Liver (tissue), 3 donors: Measurements from ENCODE around the gene SNX33.

Experiments
- ATF3 ChIP-seq: IDR thresholded peaks from 2 replicates; pipeline ENCODE4 v1.6.1; 2016; ENCODE audit warnings: antibody characterized with exemption
- CTCF ChIP-seq: fragments of 150-350 bp; IDR thresholded peaks from 2 replicates; pipeline ENCODE4 v1.5.1; 2017; ENCODE audit warnings: improper control_type of control experiment, low read depth, low read length; ENCODE audit not compliant: missing input control
- FOXA2 ChIP-seq: IDR thresholded peaks from 2 replicates; pipeline ENCODE4 v1.6.1; 2016; ENCODE audit warnings: antibody characterized with exemption
- GABPA ChIP-seq, 2 donors: IDR thresholded peaks in 1 of 2; conservative IDR thresholded peaks in 1 of 2; 2 replicates each; pipeline ENCODE4 v1.6.1; 2016; ENCODE audit warnings: antibody characterized with exemption in 2 of 2, mild to moderate bottlenecking in 1 of 2, moderate library complexity in 1 of 2
- JUND ChIP-seq, 2 donors: IDR thresholded peaks; 2 replicates each; pipeline ENCODE4 v1.6.1; 2016; ENCODE audit warnings: antibody characterized with exemption in 2 of 2
- MAX ChIP-seq: IDR thresholded peaks from 2 replicates; pipeline ENCODE4 v1.6.1; 2016; ENCODE audit warnings: antibody characterized with exemption
- RAD21 ChIP-seq, 2 donors: IDR thresholded peaks; 2 replicates each; pipeline ENCODE4 v1.6.1; 2016; ENCODE audit warnings: antibody characterized with exemption in 2 of 2, mild to moderate bottlenecking in 2 of 2
- REST ChIP-seq: IDR thresholded peaks from 2 replicates; pipeline ENCODE4 v1.6.1; 2016; ENCODE audit warnings: antibody characterized with exemption, mild to moderate bottlenecking
- RXRA ChIP-seq, 2 donors: IDR thresholded peaks; 2 replicates each; pipeline ENCODE4 v1.6.1; 2017 to 2018; ENCODE audit warnings: antibody characterized with exemption in 2 of 2, mild to moderate bottlenecking in 1 of 2
- TAF1 ChIP-seq: conservative IDR thresholded peaks from 2 replicates; pipeline ENCODE4 v1.6.1; 2016; ENCODE audit warnings: antibody characterized with exemption, mild to moderate bottlenecking
- YY1 ChIP-seq: IDR thresholded peaks from 2 replicates; pipeline ENCODE4 v1.6.1; 2016; ENCODE audit warnings: antibody characterized with exemption, mild to moderate bottlenecking
- ZBTB33 ChIP-seq: IDR thresholded peaks from 2 replicates; pipeline ENCODE4 v1.6.1; 2016; ENCODE audit warnings: antibody characterized with exemption
- donor health status: healthy.
- donor health status: healthy.

GRCh38 chr15:75653347-75653913, 5.7 kb downstream of the SNX33 start:
- no peak for TF ChIP-seq GABPA (IDR thresholded peaks at IDR 0.05 in 1 of 2, conservative IDR thresholded peaks at IDR 0.05 in 1 of 2)
- no peak for TF ChIP-seq TAF1
- TF ChIP-seq CTCF: no peak
- no peak for TF ChIP-seq MAX
- TF ChIP-seq RAD21 (IDR thresholded peaks at IDR 0.05): no peak
- no peak for TF ChIP-seq YY1
- no peak for TF ChIP-seq JUND (IDR thresholded peaks at IDR 0.05)
- no peak for TF ChIP-seq RXRA (IDR thresholded peaks at IDR 0.05)
- no peak for TF ChIP-seq REST
- TF ChIP-seq FOXA2: no peak
- TF ChIP-seq ZBTB33: no peak
- TF ChIP-seq ATF3: no peak
